ENCODE measurements around the gene CASQ2.
"Not testable (repeated sequence)": the region's sequence is repeated elsewhere in the genome, so short reads cannot be mapped to it uniquely, and the experiment has no call there.

CASQ2 gene

DNA sequence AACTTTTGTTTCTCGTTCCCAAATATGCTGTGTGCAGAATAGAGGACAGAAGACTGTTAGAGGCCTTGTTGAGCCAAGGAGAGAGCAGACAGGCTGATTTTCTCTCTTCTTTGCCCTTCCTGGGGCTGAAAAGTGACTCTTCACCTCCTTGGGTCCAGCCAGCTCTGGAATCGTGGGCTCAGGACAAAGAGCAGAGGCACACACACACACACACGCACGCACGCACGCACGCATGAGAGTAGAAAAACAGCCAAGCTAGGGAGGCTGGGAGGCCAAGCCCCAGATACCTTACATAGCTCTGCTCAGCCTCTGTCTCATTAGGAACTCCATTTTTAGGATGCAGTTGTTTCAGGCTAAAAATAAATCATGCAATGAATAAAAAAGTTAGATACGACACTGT, at the start of gene CASQ2:
CASQ2 (minus strand) TSS at position 166 of the 400 bp plus-strand sequence. CDS start 173 bp downstream, outside the sequence.
- DNase-seq = no peak

DNA sequence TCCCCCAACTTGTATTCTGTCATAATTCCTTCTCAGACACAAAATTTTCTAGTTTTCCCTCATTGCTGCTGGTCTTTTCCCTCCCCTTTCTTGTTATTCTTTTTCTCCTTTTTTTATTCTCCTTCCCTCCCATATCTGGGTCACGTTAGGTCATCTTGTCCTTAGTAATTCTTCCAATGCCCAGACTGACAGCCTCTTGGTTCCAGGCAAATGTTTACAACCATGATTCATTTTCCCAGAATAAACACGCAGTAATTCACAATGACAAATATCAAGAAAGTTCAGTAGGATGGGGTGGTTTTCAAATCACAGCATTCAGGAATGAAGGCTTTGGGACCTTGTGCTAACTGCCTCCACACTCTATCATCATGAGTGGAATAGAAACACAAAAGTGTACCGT, 47.2 kb upstream of the CASQ2 start:
- no peak for DNase-seq

DNA sequence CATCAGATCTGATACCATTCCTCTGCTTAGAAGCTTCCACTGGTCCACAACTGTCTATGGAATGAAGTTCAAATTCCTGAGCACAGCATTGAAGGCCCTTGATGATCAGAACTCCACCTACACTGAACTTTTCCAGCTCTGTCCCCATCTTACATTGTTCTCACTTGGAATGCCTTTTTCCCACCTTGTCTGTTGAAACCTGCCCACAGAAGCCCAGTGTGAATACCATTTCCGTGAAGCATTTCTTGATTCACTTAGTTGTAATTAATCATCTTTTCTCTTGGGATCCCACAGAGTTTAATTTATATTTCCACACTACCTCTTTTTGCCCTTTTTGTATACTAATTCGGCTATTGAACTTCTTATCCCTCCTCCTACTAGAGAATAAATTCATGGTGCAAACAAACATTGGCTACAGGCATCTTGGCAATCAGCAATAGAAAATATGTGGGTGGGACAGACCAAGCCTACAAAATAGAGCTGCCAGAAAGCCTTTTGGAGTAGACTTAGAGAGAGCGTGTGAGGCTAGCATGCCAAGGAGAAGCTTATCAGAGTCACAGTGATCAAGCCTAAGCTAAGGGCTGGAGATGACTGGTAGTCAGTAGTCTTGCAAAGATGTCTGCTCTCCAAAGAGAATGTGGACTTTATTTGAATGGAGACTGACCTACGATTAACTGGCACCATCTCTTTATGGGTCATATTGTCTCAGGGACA, 46.3 kb upstream of the CASQ2 start:
- DNase-seq = no peak

DNA sequence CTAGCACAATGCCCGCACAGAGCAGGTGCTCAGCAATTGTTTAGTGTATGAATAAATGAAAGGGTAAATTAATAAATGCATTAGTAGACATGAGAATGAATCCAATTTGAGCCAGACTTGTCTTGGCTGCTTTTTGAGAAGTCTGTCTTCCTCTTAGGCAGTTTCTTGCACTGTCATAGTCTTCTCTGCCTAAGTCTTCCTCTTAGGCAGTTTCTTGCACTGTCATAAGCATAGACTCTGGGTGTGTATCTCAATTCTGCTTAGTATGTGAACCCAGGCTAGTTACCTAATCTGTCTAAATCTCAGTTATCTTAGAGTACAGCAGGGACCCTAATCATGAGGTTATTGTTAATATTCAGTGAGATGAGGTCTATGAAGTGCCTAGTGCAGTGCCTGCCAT, 45.2 kb upstream of the CASQ2 start:
- DNase-seq = no peak

DNA sequence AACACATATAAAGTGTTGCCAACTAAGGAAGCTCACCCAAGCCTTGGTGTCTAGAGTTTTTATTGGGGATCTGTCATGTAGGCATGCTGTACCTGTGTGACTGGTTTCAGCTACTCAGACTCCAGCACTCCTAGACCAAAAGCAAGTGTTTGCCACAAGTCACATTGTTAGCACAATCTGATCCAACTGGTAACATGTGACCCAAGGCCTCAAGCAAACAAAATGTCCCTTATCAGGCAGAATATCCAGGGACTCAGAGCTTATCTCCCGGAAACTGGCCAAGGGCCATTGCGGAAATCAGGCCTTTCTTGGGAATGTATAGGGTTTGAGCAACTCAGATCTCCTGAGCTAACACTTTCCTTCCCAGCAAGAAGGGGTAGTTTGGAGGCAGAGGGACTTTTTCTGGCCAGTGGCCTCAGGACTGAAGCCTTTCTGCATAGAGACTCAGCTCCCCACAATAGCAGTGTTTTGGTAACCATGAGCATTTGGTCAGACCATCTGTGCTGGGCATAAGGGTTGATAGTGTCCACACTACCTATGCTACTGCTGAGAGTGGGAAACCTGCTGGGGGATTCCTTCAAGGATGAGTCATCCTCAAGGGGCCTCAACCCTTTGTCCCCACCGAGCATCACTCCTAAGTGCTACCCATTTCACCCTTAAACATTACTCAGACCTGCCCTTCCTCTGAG, 42.8 kb upstream of the CASQ2 start:
- DNase-seq = peak; percentile 59

DNA sequence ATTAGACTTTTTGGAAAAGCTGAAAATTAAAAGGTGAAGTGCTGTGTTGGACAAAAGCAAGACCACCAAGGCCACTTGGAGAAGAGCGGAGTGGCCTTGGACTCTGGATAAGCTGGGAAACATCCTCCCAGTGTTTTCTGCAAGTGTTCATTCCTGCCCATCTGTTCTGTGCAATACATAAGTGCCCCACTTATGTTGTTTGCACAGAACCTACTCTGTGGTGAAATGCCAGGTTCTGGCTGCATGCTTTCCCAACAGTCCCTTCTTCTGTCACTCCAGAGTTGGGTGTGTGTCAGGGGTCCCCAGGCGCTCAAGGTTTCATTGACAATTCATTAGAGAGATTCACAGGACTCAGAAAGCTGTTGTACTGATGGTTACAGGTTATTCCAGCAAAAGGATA, 42.1 kb upstream of the CASQ2 start:
- peak; percentile 74 for DNase-seq

DNA sequence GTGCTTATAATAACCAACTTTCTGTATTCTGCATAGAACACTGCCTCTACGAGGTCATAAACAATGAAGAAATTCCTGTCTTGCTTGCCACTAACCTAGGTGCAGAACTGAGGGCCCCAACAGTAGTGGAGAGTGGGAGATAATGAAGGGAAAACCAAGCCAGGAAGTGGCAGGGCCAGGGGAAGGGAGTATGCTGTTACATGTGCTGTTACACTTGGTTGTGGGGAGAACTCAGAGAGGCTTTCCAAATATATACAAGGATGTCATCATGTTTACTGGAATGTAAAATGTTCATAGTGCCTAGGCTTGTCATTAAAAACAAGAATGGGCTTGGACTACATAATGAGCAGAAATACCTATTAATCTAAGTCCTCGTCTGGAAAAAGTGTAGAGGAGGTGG, 41.3 kb upstream of the CASQ2 start:
- no peak for DNase-seq

DNA sequence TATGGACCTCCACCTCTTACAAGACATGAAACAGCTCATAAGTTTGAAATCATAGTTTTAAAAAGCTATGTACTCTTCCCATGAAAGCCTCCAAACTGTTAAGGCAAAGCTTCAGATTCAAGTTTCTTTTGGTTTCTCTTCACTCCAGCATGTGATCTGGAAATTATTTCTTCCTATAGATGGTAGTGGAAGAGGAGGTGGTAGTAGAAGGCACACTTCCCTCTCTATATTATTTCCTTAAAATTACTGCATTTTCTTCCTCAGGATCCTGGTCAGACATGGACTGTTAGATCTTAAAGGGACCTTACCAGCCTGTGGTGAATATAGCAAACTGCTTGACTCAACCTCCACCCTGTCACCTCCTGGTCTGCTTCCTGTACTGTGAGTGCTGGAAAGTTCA, 40.6 kb upstream of the CASQ2 start:
- DNase-seq = no peak

DNA sequence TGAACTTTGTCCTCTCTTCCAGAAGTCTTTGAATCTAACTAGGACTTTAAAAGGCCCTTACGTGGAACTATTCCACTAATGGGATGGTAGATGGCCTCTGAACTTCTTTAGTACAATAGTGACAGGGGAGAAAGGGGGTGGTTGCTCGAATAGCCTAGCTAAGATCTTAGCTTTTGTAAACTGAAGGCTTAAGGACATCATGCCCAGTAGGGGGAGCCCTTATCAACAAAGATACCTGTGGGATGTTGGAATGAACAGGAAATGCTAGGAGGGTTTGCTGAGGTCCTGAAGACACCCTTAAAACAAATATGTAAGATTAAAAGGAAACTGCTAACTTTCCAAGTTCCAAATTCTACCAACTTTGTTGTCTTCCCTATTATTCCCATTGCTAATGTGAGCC, 39.2 kb upstream of the CASQ2 start:
- peak; percentile 66 for DNase-seq

DNA sequence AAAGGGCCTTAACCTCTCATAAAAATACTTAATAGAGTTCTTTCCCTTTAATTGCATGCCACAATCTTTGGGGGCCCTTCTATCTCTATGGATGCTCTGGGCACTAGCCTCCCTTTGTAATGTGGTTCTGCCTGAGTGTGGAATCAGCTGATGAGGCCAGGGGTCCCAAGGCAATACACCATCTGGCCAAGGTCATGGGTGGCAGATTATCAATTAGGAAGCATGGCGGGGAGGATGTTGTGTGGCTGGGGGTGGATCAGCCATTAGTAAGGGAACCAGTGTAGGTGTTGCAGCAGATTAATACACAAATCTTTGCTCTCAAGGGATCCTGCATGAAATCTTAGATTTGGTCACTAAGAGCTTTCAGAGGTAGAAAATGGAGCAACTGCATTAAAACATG, 37.1 kb upstream of the CASQ2 start:
- DNase-seq = no peak

DNA sequence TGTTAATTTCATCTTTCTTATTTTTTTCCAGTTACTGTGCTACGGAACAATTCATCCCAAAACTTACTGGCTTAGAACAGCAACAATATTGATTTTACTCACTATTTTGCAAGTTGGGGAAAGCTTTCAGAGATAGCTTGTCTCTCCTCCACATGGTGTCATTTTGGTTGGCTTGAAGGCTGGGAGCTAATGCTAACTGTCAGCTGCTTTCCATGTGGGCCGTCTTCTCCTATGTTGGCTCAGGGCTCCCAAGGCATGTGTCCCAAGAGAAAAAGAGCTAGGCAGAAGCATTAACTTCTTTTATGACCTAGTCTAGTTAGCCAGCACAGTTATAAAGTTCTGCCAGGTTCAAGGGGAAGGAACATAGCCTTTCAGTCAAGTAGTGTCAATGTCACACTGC, 33.9 kb upstream of the CASQ2 start:
- DNase-seq = no peak

DNA sequence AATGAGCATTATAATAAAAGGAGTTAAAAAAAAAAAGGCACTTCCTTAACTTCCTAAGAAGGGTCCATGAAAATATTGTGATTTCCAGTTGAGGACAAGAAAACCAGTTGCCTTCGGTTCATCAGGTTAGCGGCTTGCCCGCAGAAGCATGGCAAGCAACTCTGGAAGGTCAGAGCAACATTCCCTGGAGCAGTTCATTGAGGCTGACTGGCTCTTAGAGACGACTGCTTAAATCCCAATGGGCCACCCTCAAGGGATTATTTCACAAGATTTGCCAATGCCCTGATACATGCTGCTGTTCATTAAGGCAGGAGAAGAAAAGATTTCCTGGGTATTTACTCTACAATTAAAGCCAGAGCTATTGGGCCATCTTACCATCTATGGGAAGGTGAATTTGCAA, 29.0 kb upstream of the CASQ2 start:
- no peak for DNase-seq

DNA sequence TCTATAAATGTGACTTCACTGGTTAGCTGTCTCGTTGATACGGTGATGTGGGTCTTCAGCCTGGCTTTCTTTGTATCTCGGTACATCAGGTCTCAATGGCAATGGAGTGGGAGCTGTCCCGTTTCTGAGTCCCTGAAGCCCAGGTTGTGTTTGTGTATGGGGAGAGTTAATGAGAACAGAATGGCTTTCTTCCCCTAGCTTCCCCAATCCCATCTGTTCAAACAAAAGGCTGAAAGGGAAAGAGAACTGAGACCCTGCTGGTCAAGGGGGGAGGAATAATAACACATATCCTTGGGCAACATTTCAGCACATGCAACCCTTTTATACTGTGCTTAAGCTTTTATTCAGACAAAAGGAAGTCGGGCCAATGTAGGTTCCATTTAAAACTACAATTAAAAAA, 28.4 kb upstream of the CASQ2 start:
- no peak for DNase-seq

DNA sequence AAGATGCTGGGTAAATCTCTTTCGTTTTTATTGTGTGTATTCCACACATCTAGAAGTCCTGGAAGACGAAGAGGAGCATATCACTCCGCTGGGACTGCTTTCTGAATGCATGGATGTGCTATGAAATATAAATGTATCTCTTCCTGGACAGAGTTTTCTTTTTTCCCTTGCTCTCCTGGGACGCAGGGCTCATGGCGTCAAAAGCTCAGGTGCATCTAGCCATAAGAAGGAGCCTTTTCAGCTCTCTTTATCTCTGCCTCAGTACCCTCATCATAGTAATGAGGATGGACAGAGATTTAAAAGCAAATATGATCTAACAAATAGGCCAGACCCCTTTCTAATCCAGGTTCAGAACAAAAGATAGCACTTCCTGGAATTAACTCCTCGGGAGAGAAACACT, 27.5 kb upstream of the CASQ2 start:
- DNase-seq = no peak

DNA sequence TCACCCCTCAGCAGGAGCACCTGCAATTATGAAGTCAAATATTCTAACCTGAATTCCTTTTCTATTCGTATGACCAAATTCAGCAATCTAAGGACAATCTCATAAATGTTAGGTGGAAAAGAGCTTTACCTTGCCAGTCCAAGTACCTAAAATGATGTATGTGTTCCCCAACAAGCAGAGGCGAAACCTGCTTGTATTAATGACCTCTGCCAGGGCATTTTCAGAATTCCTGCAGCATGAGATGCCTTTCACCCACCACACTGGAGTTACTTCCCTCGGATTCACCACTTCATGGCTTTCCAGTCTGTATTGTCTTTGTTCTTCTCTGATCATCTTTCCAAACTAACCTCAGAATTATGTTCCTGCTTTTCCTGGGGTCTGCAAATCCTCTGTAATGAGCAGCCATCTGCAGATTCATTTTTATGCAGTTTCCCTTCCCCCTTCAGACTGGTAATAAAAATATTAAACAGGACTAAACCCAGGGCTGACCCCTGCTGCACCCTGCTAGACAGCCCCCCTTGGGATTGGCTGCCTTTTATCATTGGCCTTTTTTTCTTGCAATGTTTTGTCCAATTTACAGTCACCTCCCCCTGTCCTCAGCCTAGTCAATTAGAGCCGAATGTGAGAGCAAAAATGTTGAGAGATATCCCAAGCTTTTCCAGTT, 26.6 kb upstream of the CASQ2 start:
- no peak for DNase-seq

DNA sequence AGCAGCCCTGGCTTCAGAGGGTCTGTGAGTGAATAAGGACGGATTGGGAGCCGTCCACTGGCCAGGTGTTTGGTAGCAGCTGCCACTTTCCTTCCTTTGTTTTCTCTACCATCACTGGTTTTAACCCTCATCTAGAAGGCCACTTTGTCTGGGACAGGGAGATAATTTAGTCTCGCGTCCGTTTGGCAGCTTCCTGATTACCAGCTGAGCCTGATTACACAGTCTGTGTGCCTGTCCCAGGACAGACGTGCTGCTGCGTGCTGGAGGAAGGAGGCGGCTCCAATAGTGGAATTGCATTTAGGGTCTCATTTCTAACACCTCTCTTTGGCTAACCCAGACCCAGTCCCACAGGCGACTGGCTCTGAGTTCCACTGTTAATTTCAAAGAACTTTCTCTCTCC, 24.6 kb upstream of the CASQ2 start:
- no peak for DNase-seq

DNA sequence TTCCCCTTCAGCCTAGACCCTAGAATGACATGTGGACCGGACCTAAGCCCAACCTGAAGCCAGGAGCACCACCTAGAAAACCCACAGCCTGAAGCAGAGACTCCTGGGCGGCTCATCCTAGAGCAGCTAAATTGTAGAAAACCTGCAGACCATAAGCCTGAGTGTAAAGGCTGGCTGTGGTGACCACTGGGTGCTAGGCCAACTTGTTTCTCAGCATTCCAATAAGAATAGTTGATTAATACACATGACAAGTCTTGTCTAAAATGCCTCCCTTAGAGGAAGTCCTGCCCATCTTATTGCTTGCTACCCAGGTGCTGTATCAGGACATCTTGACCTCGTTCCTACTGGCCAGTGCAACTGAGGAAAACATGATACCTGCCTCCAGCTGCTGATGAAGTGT, 23.3 kb upstream of the CASQ2 start:
- DNase-seq = no peak

DNA sequence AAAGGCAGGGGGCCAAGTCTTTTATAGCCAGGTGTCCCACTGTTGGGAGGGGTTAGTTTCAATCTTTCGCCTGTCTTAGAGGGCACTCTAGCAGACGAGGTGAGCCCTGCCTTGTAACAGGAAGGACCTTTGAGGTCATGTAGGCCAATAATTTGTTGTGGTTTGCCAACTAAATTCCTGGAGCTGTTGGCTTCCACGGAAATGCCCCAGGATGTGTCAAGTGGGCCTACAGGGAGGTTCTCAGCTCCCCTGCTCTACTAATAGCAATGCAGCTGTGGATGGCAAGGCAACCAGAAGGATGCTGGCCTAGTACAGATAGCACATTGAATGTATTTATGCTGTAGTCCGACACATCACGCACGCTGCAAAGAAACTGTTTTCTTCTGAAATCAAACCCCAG, 22.3 kb upstream of the CASQ2 start:
- no peak for DNase-seq

DNA sequence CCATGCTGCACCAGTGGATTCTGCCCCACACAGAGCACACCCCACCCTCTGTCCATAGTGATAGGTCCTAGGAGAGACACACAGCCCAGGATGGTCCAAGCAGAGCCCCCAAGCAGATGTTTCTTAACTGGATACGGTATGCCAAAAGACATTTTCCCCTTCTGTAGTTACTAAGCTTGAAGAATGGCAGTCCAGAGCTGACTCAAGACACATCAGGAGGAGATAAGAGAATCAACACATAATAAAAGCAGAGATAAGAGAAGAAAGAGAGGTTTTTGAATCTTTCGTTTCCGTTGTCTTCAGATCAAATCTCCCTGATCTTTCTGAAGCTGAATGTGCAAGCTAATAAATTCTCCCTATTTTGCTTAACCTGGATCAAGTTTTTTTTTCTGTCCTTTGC, 21.8 kb upstream of the CASQ2 start:
- no peak for DNase-seq

DNA sequence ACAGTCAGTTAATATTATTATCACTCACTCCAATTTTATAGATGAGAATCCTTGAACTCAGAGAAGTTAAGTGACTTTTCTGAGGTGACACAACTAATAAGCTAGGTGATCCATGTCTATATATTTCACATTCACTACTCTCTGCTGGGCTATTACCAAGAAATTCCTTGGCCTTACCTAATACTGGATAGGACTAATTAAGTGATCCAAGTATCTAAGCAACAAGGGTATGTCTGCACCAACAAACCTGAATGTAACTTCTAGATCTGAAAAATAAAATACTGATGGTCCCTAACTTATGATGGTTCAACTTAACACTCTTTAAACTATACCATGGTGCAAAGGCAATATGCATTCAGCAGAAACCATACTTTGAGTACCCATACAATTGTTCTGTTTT, 14.8 kb upstream of the CASQ2 start:
- no peak for DNase-seq

DNA sequence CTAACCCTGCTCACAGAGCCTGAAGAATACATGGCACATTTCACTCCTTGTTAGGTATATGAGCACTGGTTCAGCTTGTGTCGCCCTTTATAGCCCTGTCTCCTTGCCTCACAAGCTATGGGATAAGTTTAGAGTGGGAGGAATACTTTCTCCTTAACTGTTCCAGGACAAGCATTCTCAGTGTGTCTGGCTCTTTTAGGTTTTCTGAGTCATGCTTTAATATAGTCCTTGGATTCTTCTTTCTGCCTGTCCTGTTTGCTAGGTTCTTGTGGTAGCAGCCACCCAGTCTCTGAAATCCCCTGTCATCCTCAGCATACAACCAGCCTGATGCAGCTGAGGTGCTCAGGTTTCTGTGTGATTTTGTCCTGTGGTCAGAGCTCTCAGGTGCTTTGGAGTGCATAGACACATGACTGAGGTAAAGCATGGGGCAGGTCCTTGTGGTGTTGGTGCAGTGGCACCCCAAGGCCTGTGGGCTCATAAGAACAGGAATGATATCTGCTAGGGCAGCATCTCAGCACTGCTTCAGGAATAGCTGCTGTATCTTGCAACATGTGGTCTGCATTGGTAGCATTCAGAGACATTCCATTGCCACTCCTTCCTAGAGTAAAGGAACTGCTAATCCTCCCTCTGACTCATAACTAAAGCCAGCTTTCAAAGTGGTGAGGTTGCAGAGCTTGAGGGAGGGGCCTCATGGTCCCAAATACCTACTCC, 14.2 kb upstream of the CASQ2 start:
- DNase-seq = no peak

DNA sequence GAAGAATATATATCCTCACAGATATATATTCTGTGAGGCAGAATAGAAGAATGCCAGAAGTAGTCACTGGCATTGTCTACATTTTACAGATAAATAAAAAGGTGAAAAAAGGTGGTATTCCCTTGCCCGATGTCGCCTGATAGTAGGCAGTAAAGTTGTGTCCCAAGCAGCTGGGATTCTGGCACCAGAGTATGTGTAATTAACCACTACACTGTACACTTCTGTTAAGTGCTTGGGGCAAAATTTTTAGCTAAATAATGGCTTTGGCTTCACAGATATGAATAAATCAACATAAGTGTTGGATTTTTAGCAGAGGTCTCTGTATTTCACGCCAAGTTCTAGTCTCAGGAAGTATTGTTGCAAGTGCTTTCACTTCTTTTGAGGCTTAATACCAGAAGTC, 13.3 kb upstream of the CASQ2 start:
- no peak for DNase-seq

DNA sequence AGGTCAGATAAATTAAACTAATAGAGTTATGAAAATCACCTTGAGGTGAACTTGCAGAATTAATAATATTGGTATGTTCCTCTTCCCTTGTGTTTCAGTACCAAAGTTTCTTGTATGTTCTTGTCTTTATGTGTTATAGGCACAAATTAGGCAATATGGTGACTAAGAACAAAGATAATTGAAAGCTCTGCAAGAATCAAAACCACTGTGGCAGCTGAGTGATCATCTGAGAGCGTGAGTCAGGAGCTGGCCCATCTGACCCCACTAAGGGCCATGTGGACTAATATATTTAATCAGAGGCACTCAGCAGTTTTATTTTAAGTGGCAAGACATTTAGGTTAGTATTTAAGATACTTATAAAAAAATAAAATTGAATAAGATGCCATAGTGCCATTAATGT, 12.8 kb upstream of the CASQ2 start:
- DNase-seq = no peak

DNA sequence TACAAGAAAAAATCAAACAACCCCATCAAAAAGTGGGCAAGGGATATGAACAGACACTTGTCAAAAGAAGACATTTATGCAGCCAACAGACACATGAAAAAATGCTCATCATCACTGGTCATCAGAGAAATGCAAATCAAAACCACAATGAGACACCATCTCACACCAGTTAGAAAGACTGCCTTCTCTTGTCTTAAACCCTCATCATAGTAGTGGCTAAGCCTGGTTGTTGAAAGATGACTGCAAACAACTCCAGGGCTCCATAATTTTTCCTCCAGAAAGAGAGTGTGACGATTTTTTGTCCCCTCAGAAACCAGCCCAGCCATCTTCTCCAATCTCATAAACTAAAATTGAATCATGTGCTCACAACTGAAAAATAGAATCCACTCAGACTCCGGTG, 12.1 kb upstream of the CASQ2 start:
- DNase-seq = not testable (repeated sequence)

Data from NCI-H510A (cell line).